Activated naive CD8-positive, alpha-beta T cell (primary cell): ENCODE measurements around the gene SERPINB6.
"Not testable (repeated sequence)": the region's sequence is repeated elsewhere in the genome, so short reads cannot be mapped to it uniquely, and the experiment has no call there.

Source experiments
- H3K27ac Mint-ChIP-seq: one replicate; pipeline ENCODE4 v1.8.0; 2021; ENCODE audit warnings: mixed read lengths
- H3K27me3 Mint-ChIP-seq: one replicate; pipeline ENCODE4 v1.8.0; 2021; ENCODE audit warnings: mixed read lengths
- H3K36me3 Mint-ChIP-seq: one replicate; pipeline ENCODE4 v1.8.0; 2021; ENCODE audit warnings: mixed read lengths
- H3K4me1 Mint-ChIP-seq: one replicate; pipeline ENCODE4 v1.8.0; 2021; ENCODE audit warnings: low read depth, mixed read lengths
- H3K4me3 Mint-ChIP-seq: one replicate; pipeline ENCODE4 v1.8.0; 2021; ENCODE audit warnings: mild to moderate bottlenecking, mixed read lengths
- H3K9me3 Mint-ChIP-seq: one replicate; pipeline ENCODE4 v1.8.0; 2021; ENCODE audit warnings: low read depth, mixed read lengths

Gene SERPINB6

GRCh38 chr6:2913621-2914317 lies 57.6 kb downstream of the SERPINB6 start:
- no peaks in the 10 kb centered on the region for H3K9me3 Mint-ChIP-seq
- H3K4me3 Mint-ChIP-seq = no peak overlapping the region
- no peak overlapping the region for H3K27ac Mint-ChIP-seq
- H3K4me1 Mint-ChIP-seq = peaks cover 26% of the 10 kb centered on the region
- no peaks in the 10 kb centered on the region for H3K27me3 Mint-ChIP-seq
- H3K36me3 Mint-ChIP-seq = no peaks in the 10 kb centered on the region

GRCh38 chr6:2911171-2911570 lies 60.2 kb downstream of the SERPINB6 start:
- Mint-ChIP-seq H3K9me3 (no peaks in the 10 kb centered on the region), H3K4me3 (no peak overlapping the region), H3K27ac (no peak overlapping the region), H3K36me3 (no peaks in the 10 kb centered on the region), H3K4me1 (peaks cover 41% of the 10 kb centered on the region), H3K27me3 (no peaks in the 10 kb centered on the region)

GRCh38 chr6:2909718-2910117 lies 61.6 kb downstream of the SERPINB6 start:
- H3K27me3 Mint-ChIP-seq = no peaks in the 10 kb centered on the region
- H3K9me3 Mint-ChIP-seq = no peaks in the 10 kb centered on the region
- peaks cover 47% of the 10 kb centered on the region for H3K4me1 Mint-ChIP-seq
- no peak overlapping the region for H3K4me3 Mint-ChIP-seq
- no peaks in the 10 kb centered on the region for H3K36me3 Mint-ChIP-seq
- peak overlapping the region; percentile 64 for H3K27ac Mint-ChIP-seq

- H3K27me3 Mint-ChIP-seq, H3K4me3 Mint-ChIP-seq, H3K9me3 Mint-ChIP-seq, H3K36me3 Mint-ChIP-seq: not testable (repeated sequence)
- Mint-ChIP-seq H3K4me1 (peaks cover 49% of the 10 kb centered on the region), H3K27ac (peak overlapping the region; percentile 64)
Observed at GRCh38 chr6:2909051-2909606, 62.2 kb downstream of the SERPINB6 start.

- H3K36me3 Mint-ChIP-seq, H3K27me3 Mint-ChIP-seq, H3K4me3 Mint-ChIP-seq, H3K9me3 Mint-ChIP-seq: not testable (repeated sequence)
- Mint-ChIP-seq H3K27ac (peak overlapping the region; percentile 50), H3K4me1 (peaks cover 49% of the 10 kb centered on the region)
Observed at GRCh38 chr6:2908516-2908915, 62.9 kb downstream of the SERPINB6 start.

GRCh38 chr6:2903411-2904185 lies 67.8 kb downstream of the SERPINB6 start:
- peaks cover 12% of the 10 kb centered on the region for H3K36me3 Mint-ChIP-seq
- peak overlapping the region; percentile 49 for H3K4me3 Mint-ChIP-seq
- H3K27ac Mint-ChIP-seq, H3K9me3 Mint-ChIP-seq, H3K27me3 Mint-ChIP-seq: not testable (repeated sequence)
- peaks cover 59% of the 10 kb centered on the region for H3K4me1 Mint-ChIP-seq

GRCh38 chr6:2901645-2902502 lies 69.5 kb downstream of the SERPINB6 start:
- not testable (repeated sequence) for H3K27me3 Mint-ChIP-seq, H3K9me3 Mint-ChIP-seq
- Mint-ChIP-seq H3K36me3 (peaks cover 17% of the 10 kb centered on the region), H3K4me3 (peak overlapping the region; percentile 99), H3K4me1 (peaks cover 63% of the 10 kb centered on the region), H3K27ac (peak overlapping the region; percentile 97)

GRCh38 chr6:2900821-2901644 lies 70.3 kb downstream of the SERPINB6 start:
- H3K27ac Mint-ChIP-seq = peak overlapping the region; percentile 97
- no peaks in the 10 kb centered on the region for H3K9me3 Mint-ChIP-seq
- peak overlapping the region; percentile 99 for H3K4me3 Mint-ChIP-seq
- peaks cover 20% of the 10 kb centered on the region for H3K36me3 Mint-ChIP-seq
- H3K27me3 Mint-ChIP-seq = no peaks in the 10 kb centered on the region
- H3K4me1 Mint-ChIP-seq = peaks cover 66% of the 10 kb centered on the region

- Mint-ChIP-seq H3K27ac (peak overlapping the region; percentile 97), H3K27me3 (no peaks in the 10 kb centered on the region), H3K9me3 (no peaks in the 10 kb centered on the region), H3K36me3 (peaks cover 21% of the 10 kb centered on the region), H3K4me1 (peaks cover 63% of the 10 kb centered on the region), H3K4me3 (peak overlapping the region; percentile 99)
Observed at GRCh38 chr6:2900221-2900807, 71.1 kb downstream of the SERPINB6 start.

- Mint-ChIP-seq H3K4me1 (peaks cover 67% of the 10 kb centered on the region), H3K27ac (peak overlapping the region; percentile 97), H3K9me3 (no peaks in the 10 kb centered on the region), H3K36me3 (peaks cover 21% of the 10 kb centered on the region), H3K4me3 (peak overlapping the region; percentile 99), H3K27me3 (no peaks in the 10 kb centered on the region)
Observed at GRCh38 chr6:2899596-2899995, 71.8 kb downstream of the SERPINB6 start.
